ENCODE data around the gene XAB2.
"Not testable (repeated sequence)": the region's sequence is repeated elsewhere in the genome, so short reads cannot be mapped to it uniquely, and the experiment has no call there.

Gene XAB2

GRCh38 chr19:7650148-7650547, 20.8 kb upstream of the XAB2 start:
- no peak overlapping the region for H3K4me3 ChIP-seq (ENCODE audit: low read length)
- no peak for DNase-seq (ENCODE audit: low read depth)
- TF ChIP-seq CTCF (conservative IDR thresholded peaks at IDR 0.05; ENCODE audit: low read depth, low read length): no peak

GRCh38 chr19:7648265-7649014, 19.1 kb upstream of the XAB2 start:
- no peak for DNase-seq (ENCODE audit: low read depth)
- no peak for TF ChIP-seq CTCF (conservative IDR thresholded peaks at IDR 0.05; ENCODE audit: low read depth, low read length)

GRCh38 chr19:7647156-7647555, 17.8 kb upstream of the XAB2 start:
- DNase-seq (ENCODE audit: low read depth): no peak
- no peak overlapping the region for H3K4me3 ChIP-seq (ENCODE audit: low read length)
- no peak for TF ChIP-seq CTCF (conservative IDR thresholded peaks at IDR 0.05; ENCODE audit: low read depth, low read length)

More at GRCh38 chr19:7648265-7649014, 19.1 kb upstream of the XAB2 start:
- no peak overlapping the region for H3K4me3 ChIP-seq (ENCODE audit: low read length)

GRCh38 chr19:7646426-7646700, 17.0 kb upstream of the XAB2 start:
- no peak overlapping the region for H3K4me3 ChIP-seq (ENCODE audit: low read length)
- TF ChIP-seq CTCF (conservative IDR thresholded peaks at IDR 0.05; ENCODE audit: low read depth, low read length): no peak
- no peak for DNase-seq (ENCODE audit: low read depth)

- no peak for DNase-seq (ENCODE audit: low read depth)
- TF ChIP-seq CTCF (conservative IDR thresholded peaks at IDR 0.05; ENCODE audit: low read depth, low read length): no peak
- no peak overlapping the region for H3K4me3 ChIP-seq (ENCODE audit: low read length)
These were observed 16.5 kb upstream of the XAB2 start for GRCh38 chr19:7645656-7646425.

- no peak overlapping the region for H3K4me3 ChIP-seq (ENCODE audit: low read length)
- no peak for TF ChIP-seq CTCF (conservative IDR thresholded peaks at IDR 0.05; ENCODE audit: low read depth, low read length)
- DNase-seq (ENCODE audit: low read depth): no peak
These were observed 15.8 kb upstream of the XAB2 start for GRCh38 chr19:7645163-7645562.

- no peak for DNase-seq (ENCODE audit: low read depth)
These were observed 15.2 kb upstream of the XAB2 start for GRCh38 chr19:7644550-7644877.

GRCh38 chr19:7643629-7644549, 14.5 kb upstream of the XAB2 start:
- not testable (repeated sequence) for H3K4me3 ChIP-seq (ENCODE audit: low read length); DNase-seq (ENCODE audit: low read depth)

More at GRCh38 chr19:7644550-7644877, 15.2 kb upstream of the XAB2 start:
- no peak for TF ChIP-seq CTCF (conservative IDR thresholded peaks at IDR 0.05; ENCODE audit: low read depth, low read length)
- H3K4me3 ChIP-seq (ENCODE audit: low read length): no peak overlapping the region
